Measurements from ENCODE around the gene GPRC5B. TPM values are rescaled to one million over a fixed set of nuclear protein-coding genes. Genes with fewer than 3 reads are reported as not detected.

The GPRC5B gene
- total and polyA plus RNA-seq, 2 donors: 14.5 to 29.6 TPM

DNA sequence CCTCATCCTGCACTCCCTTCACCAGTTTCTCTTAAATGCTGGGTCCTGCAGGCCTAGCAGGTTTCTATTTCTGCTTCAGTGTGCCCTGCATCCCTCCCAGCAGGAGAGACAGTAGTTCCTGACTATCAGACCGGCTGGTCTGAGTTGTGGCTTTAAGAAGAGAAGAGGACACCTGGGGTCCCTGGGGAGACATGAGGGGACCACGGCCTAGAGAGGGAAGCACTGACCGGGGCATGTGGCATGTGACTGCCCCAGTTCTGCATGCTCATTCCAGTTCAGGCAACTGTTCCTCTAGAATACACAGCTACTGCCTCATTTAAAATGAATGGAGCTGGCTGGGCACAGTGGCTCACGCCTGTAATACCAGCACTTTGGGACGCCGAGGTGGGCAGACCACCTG lies 61.3 kb downstream of the GPRC5B start:
- 95% methylated on average over 6 of the region's 6 CpGs for WGBS

DNA sequence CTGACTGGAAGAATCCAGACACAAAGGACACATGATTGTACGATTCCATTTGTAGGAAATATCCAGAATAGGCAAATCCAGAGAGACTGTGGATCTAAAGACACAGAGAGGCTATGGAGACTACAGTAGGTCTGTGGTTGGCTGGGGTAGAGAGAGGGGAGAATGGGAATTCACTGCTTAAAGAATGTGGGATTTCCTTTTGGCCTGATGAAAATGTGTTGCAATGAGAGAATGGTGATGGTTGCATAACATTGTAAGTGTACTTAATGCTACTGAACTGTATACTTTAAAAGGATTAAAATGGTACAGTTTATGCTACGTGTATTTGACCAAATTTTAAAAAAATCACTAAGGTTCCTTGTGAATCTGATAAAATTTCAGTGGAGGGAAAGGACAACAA lies 62.1 kb downstream of the GPRC5B start:
- Histone ChIP-seq H3K27ac (ENCODE audit: low read depth) (no peak overlapping the region), H3K36me3 (ENCODE audit: insufficient read depth) (no peaks in the 10 kb centered on the region), H3K4me3 (ENCODE audit: low read depth, low read length) (no peak overlapping the region), H3K4me1 (ENCODE audit: insufficient read depth) (no peaks in the 10 kb centered on the region)
- DNase-seq (ENCODE audit: extremely low spot score): no peak
- 84% methylated on average over 2 of the region's 2 CpGs for WGBS

More for the DNA sequence above, 61.3 kb downstream of the GPRC5B start:
- H3K36me3 ChIP-seq (ENCODE audit: insufficient read depth): no peaks in the 10 kb centered on the region
- no peak overlapping the region for H3K4me3 ChIP-seq (ENCODE audit: low read depth, low read length)
- H3K4me1 ChIP-seq (ENCODE audit: insufficient read depth): no peaks in the 10 kb centered on the region
- H3K27ac ChIP-seq (ENCODE audit: low read depth): no peak overlapping the region
- DNase-seq (ENCODE audit: extremely low spot score): no peak

DNA sequence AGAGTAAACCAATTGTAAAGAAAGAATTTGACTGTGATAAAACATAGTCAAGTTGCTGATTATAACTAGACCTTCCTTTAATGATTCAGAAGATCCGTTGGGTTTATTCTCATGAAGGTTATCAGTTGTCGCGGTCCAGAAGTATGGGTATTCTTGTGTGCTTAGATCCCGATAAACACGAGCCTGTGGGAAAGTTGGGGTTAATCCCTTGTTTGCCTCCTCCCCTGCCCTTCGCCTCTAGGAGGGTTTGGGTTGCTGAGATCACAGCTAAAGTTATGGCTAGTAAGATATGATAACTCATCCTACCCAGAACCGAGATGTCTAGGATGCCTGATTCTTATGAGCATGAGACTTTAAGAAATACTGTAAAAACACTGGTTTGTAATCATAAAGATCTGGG lies 66.8 kb downstream of the GPRC5B start:
- Histone ChIP-seq H3K27ac (ENCODE audit: low read depth) (no peak overlapping the region), H3K4me1 (ENCODE audit: insufficient read depth) (no peaks in the 10 kb centered on the region), H3K36me3 (ENCODE audit: insufficient read depth) (no peaks in the 10 kb centered on the region), H3K4me3 (ENCODE audit: low read depth, low read length) (no peak overlapping the region)
- DNase-seq (ENCODE audit: extremely low spot score): no peak
- 73% methylated on average over 7 of the region's 7 CpGs for WGBS

DNA sequence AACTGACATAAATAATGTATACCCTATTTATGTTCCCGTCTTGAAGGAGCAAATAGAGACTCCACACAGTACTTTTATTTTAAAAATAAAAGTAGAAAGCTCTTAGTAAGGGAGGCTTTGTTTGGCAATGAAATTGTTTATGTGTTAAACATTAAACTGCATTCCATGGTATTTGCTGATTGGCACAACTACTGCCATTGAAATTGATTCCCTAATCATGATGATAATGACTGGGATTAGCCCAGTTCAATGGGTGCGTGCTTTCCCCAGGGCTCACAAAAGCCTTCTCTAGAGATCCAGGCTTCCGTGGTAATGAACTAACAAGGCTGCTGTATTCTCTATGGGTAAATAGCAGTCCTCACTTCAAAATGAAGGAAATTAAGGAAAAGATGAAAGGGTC lies 67.5 kb downstream of the GPRC5B start:
- no peaks in the 10 kb centered on the region for H3K4me1 ChIP-seq (ENCODE audit: insufficient read depth)
- 63% methylated on average over 3 of the region's 3 CpGs for WGBS
- H3K4me3 ChIP-seq (ENCODE audit: low read depth, low read length): no peak overlapping the region
- no peaks in the 10 kb centered on the region for H3K36me3 ChIP-seq (ENCODE audit: insufficient read depth)
- DNase-seq (ENCODE audit: extremely low spot score): no peak
- H3K27ac ChIP-seq (ENCODE audit: low read depth): no peak overlapping the region

DNA sequence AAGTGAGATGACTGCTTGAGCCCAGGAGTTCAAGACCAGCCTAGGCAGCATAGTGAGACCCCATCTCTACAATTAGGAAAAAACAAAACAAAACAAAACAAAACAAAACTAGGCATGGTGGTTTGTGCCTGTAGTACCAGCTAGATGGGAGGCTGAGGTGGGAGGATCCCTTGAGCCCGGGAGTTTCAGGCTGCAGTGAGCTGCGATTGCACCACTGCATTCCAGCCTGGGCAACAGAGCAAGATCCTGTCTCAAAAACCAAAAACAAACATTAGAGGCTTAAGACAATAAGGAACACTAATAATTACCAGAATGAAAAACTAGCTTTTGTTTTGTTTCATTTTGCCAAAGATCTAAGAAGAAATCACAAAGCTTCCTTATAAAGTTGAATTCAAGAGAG lies 69.2 kb downstream of the GPRC5B start:
- no peaks in the 10 kb centered on the region for H3K4me1 ChIP-seq (ENCODE audit: insufficient read depth)
- no peak for DNase-seq (ENCODE audit: extremely low spot score)
- no peaks in the 10 kb centered on the region for H3K36me3 ChIP-seq (ENCODE audit: insufficient read depth)
- WGBS: 59% methylated on average over 2 of the region's 2 CpGs
- no peak overlapping the region for H3K4me3 ChIP-seq (ENCODE audit: low read depth, low read length)
- H3K27ac ChIP-seq (ENCODE audit: low read depth): no peak overlapping the region

DNA sequence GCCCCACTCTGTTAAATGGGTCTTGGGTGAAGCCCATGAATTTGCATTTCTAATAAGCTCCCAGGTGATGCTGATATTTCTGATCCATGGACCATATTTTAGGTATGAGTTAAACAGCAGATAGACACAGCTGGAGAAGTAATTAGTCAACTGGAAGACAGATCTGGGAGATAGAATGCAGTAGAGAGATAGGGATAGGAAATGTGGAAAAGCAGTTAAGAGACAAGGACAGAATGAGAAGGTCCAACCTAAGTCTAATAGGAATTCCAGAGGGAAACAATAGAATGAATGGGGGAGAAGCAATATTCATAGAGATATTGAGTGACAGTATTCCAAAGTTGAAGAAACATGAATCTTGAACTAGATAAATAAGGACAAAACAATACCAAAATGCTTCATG lies 71.7 kb downstream of the GPRC5B start:
- H3K4me1 ChIP-seq (ENCODE audit: insufficient read depth): no peaks in the 10 kb centered on the region
- DNase-seq (ENCODE audit: extremely low spot score): no peak
- H3K27ac ChIP-seq (ENCODE audit: low read depth): no peak overlapping the region
- no peak overlapping the region for H3K4me3 ChIP-seq (ENCODE audit: low read depth, low read length)
- H3K36me3 ChIP-seq (ENCODE audit: insufficient read depth): no peaks in the 10 kb centered on the region

DNA sequence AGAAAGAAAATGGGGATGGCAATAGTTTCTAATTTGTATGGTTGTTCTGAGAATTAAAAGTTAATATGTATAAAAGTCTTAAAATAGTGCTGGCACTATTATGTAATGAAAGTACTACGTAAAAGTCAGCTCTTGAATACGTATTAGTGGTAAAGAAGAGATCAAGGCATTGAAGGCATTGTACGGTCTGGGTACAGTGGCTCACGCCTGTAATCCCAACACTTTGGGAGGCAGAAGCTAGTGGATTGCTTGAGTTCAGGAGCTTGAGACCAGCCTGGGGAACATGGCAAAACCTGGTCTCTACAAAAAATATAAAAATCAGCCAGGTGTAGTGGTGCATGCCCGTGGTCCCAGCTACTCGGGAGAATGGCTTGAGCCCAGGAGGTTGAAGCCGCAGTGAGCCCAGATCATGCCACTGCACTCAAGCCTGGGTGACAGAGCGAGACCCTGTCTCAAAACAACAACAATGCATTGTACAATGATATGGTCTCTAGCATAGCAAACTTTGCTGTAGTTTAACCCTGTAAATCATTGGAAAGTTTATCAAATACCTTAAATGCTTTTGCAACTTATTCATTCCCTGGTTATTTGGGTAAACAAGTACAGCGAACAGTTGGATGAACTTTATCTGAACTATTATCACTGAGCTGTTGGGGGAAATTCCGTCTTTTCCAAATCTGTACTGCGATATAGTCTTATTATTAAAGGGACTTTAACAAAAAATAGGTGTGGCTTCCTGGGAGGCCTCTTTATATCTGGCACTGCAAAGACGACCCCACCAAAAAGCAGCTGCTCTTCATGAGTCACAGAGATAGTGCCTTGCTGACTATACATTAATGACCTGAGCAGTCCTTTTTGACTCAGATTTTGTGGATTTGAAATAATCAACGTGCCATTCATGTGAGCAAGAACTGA lies 73.6 kb downstream of the GPRC5B start:
- DNase-seq (ENCODE audit: extremely low spot score): no peak
- WGBS: 55% methylated on average over 13 of the region's 13 CpGs
- H3K36me3 ChIP-seq (ENCODE audit: insufficient read depth): no peaks in the 10 kb centered on the region
- H3K4me1 ChIP-seq (ENCODE audit: insufficient read depth): no peaks in the 10 kb centered on the region
- peak overlapping the region; percentile 18 for H3K27ac ChIP-seq (ENCODE audit: low read depth)
- H3K4me3 ChIP-seq (ENCODE audit: low read depth, low read length): no peak overlapping the region

DNA sequence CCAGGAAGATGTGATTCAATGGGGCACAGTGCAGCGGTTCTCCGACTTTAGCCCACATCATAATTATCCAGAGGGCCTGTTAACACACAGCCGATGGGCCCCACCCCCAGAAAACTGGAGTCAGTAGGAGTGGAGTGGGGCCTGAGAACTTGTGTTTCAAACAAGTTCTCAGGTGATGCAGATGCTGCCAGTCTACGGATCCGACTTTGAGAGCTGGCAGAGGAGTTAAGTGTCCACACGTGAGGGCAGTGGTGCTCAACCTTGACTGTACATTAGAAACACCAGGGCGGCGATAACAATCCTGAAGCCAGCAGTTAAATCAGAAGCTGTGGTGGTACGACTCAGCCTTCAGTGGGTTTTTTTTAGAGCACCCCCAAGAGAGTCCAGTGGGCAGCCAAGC lies 75.0 kb downstream of the GPRC5B start:
- no peaks in the 10 kb centered on the region for H3K4me1 ChIP-seq (ENCODE audit: insufficient read depth)
- H3K4me3 ChIP-seq (ENCODE audit: low read depth, low read length): no peak overlapping the region
- no peaks in the 10 kb centered on the region for H3K36me3 ChIP-seq (ENCODE audit: insufficient read depth)
- H3K27ac ChIP-seq (ENCODE audit: low read depth): no peak overlapping the region
- no peak for DNase-seq (ENCODE audit: extremely low spot score)
- 97% methylated on average over 9 of the region's 9 CpGs for whole genome bisulfite sequencing

DNA sequence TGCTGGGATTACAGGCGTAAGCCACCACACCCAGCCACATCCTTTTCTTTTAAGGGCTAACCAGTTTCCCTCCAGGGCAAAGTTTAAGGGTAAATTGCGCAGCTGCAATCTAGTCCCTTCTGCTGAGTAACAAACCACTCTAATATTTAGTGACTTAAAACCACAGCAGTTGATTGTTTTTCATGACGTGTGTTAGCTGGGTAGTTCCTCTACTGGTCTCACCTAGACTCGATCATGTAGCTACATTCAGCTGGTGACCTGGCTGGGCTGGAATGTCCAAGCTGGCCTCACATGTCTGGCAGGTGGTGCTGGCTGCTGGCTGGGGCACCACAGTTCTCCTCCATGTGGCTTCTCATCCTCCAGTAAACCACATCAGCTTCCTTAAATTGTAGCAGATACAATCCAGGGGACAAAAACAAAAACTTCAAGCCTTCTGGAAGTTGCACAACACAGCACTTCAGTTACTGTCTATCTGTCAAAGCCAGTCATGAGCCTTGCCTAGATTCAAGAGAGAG lies 75.5 kb downstream of the GPRC5B start:
- 87% methylated on average over 4 of the region's 4 CpGs for WGBS
- DNase-seq (ENCODE audit: extremely low spot score): no peak
- H3K27ac ChIP-seq (ENCODE audit: low read depth): no peak overlapping the region

DNA sequence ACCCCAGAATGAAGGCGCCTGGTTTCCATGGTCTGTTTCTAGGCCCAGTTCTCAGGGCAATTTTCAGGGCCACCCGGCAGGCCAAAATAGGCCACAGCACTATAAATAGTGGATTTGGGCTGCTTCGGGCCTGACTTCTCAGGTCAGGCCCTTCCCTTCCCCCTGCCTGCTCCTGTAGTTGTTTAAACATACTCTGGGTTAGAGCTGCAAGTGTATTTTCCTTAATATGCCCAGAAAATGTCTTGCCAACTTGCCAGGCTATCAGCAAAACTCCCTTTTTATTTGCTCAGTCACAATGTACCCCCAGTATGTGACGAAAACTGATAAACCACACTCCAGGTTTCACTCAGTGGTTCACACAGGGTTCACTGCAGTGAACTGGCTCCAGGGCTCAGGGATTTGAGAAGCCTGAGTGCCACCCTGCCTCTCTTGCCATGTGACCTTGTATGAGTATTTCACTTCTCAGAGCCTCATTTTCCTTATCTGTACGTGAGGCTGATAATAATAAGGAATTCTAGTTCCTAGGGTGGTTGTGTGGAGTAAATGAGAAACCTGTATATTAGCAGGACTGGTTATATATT lies 76.5 kb downstream of the GPRC5B start:
- H3K36me3 ChIP-seq (ENCODE audit: insufficient read depth): no peaks in the 10 kb centered on the region
- H3K4me3 ChIP-seq (ENCODE audit: low read depth, low read length): no peak overlapping the region
- H3K4me1 ChIP-seq (ENCODE audit: insufficient read depth): no peaks in the 10 kb centered on the region
- no peak overlapping the region for H3K27ac ChIP-seq (ENCODE audit: low read depth)
- no peak for DNase-seq (ENCODE audit: extremely low spot score)
- 43% methylated on average over 5 of the region's 5 CpGs for WGBS

More for the DNA sequence above, 75.5 kb downstream of the GPRC5B start:
- no peak overlapping the region for H3K4me3 ChIP-seq (ENCODE audit: low read depth, low read length)
- no peaks in the 10 kb centered on the region for H3K36me3 ChIP-seq (ENCODE audit: insufficient read depth)
- H3K4me1 ChIP-seq (ENCODE audit: insufficient read depth): no peaks in the 10 kb centered on the region

Small RNAs within 50 kb of the gene (small RNA-seq; reads per million reads assigned to genes)
- not detected for gene LARP7P2

Other genes with a start within 250 kb of the GPRC5B start
- 9.0 TPM for gene KNOP1, start 166.6 kb downstream of the GPRC5B start, total RNA-seq
- gene KNOP1, start 166.6 kb downstream of the GPRC5B start, polyA plus RNA-seq: 11.0 TPM
- 16.0 TPM for gene IQCK, start 166.6 kb downstream of the GPRC5B start, total RNA-seq
- 8.2 TPM for gene IQCK, start 166.6 kb downstream of the GPRC5B start, polyA plus RNA-seq
- gene GPR139, start 189.0 kb upstream of the GPRC5B start, total RNA-seq: not detected
- not detected for gene GPR139, start 189.0 kb upstream of the GPRC5B start, polyA plus RNA-seq